SU-DHL-6 (cell line): ENCODE measurements around the gene PTS.

Source experiments
- CTCF ChIP-seq: fragments of 200-600 bp; sonication (generic); IDR thresholded peaks from one replicate; pipeline ENCODE4 v1.5.1; 2017; ENCODE audit warnings: antibody characterized with exemption, mild to moderate bottlenecking, low read length, moderate library complexity; ENCODE audit not compliant: insufficient read depth, poor library complexity, severe bottlenecking
- EZH2phosphoT487 ChIP-seq: fragments of 200-600 bp; sonication (generic), shearing (Covaris generic); conservative IDR thresholded peaks from 2 replicates; pipeline ENCODE4 v1.6.1; 2018; ENCODE audit warnings: mild to moderate bottlenecking, antibody characterized with exemption, low read length, moderate library complexity, mixed read lengths

GRCh38 chr11:112265659-112266409 lies 39.6 kb downstream of the PTS start:
- TF ChIP-seq CTCF (no peak), EZH2phosphoT487 (no peak)
